HCT116 (cell line): ENCODE results near the gene UGT2B17.

Source experiments
- CEBPB ChIP-seq: IDR thresholded peaks from 2 replicates; pipeline ENCODE4 v1.6.1; 2012; ENCODE audit warnings: low read depth
- CTCF ChIP-seq, 3 experiments: fragments of 200-600 bp in 1 of 3; sonication (generic) in 1 of 3; IDR thresholded peaks in 2 of 3; conservative IDR thresholded peaks in 1 of 3; 2 replicates each; pipeline ENCODE4 v1.5.1; 2012 to 2017; ENCODE audit warnings: low read depth in 2 of 3, low read length in 2 of 3, antibody characterized with exemption in 1 of 3, borderline replicate concordance in 1 of 3, control low read depth in 1 of 3, mild to moderate bottlenecking in 1 of 3, mixed read lengths in 1 of 3, mixed run types in 1 of 3, moderate library complexity in 1 of 3; ENCODE audit not compliant: insufficient read depth in 1 of 3
- EZH2 ChIP-seq: fragments of 200-600 bp; sonication (generic); IDR thresholded peaks from 2 replicates; pipeline ENCODE4 v1.6.1; 2017; ENCODE audit warnings: antibody characterized with exemption, mixed run types
- EZH2phosphoT487 ChIP-seq: fragments of 200-600 bp; IDR thresholded peaks from 2 replicates; pipeline ENCODE4 v1.6.1; 2018; ENCODE audit warnings: antibody characterized with exemption, borderline replicate concordance
- JUND ChIP-seq: IDR thresholded peaks from 2 replicates; pipeline ENCODE4 v1.6.1; 2012
- POLR2A ChIP-seq: IDR thresholded peaks from 2 replicates; pipeline ENCODE4 v1.7.0; 2011; ENCODE audit warnings: borderline replicate concordance; ENCODE audit not compliant: insufficient read depth, insufficient read length; ENCODE audit errors: extremely low read depth
- SP1 ChIP-seq: IDR thresholded peaks from 2 replicates; pipeline ENCODE4 v1.6.1; 2012; ENCODE audit warnings: low read depth
- YY1 ChIP-seq: IDR thresholded peaks from 2 replicates; pipeline ENCODE4 v1.6.1; 2011; ENCODE audit warnings: low read length, low read depth, moderate library complexity, mild to moderate bottlenecking; ENCODE audit not compliant: insufficient replicate concordance; ENCODE audit errors: extremely low read depth
- ZBTB33 ChIP-seq: IDR thresholded peaks from 2 replicates; pipeline ENCODE4 v1.6.1; 2011; ENCODE audit warnings: mild to moderate bottlenecking, low read length, moderate library complexity; ENCODE audit not compliant: insufficient replicate concordance; ENCODE audit errors: extremely low read depth
- ZFX ChIP-seq: fragments of 450-650 bp; IDR thresholded peaks from 2 replicates; pipeline ENCODE4 v1.6.1; 2017

- TF ChIP-seq CTCF (IDR thresholded peaks at IDR 0.05 in 2 of 3, conservative IDR thresholded peaks at IDR 0.05 in 1 of 3; ENCODE audit: borderline replicate concordance in 1 of 3, insufficient read depth in 1 of 3, low read depth in 2 of 3, low read length in 2 of 3) = no peak
- TF ChIP-seq ZFX = no peak
- TF ChIP-seq CEBPB = no peak
- no peak for TF ChIP-seq EZH2
- TF ChIP-seq JUND = no peak
- no peak for TF ChIP-seq POLR2A
- no peak for TF ChIP-seq EZH2phosphoT487
- no peak for TF ChIP-seq SP1
- TF ChIP-seq ZBTB33 = no peak
- TF ChIP-seq YY1 = no peak
Observed at GRCh38 chr4:68615699-68616422, 39.7 kb upstream of the UGT2B17 start.
